Activated CD8-positive, alpha-beta T cell treated with anti-CD3 and anti-CD28 coated beads, Interleukin-2, amount 10 ng/mL, durations not matched to agents 7 days and 5 days (primary cell): ENCODE data around the gene ZMYM4. TPM values are rescaled to one million over a fixed set of nuclear protein-coding genes. Genes with fewer than 3 reads are reported as not detected.
"Not testable (repeated sequence)": the region's sequence is repeated elsewhere in the genome, so short reads cannot be mapped to it uniquely, and the experiment has no call there.

Source experiments
- ATAC-seq: fragments of 150-1000 bp; cut with Tn5 transposase; one replicate; pipeline ENCODE4 v1.10.0; 2021; ENCODE audit warnings: moderate library complexity
- CTCF ChIA-PET: fragments of 350-600 bp; sonication (Branson Sonifier 250); formaldehyde crosslinking; loops from one replicate; lab custom pipeline; 2021; ENCODE audit warnings: antibody characterized with exemption; lab: Charles Lee
- POLR2A ChIA-PET: fragments of 350-600 bp; sonication (Branson Sonifier 250); formaldehyde crosslinking; loops from one replicate; lab custom pipeline; 2021; ENCODE audit warnings: antibody characterized with exemption; lab: Charles Lee
- DNase-seq: peaks from one replicate; pipeline ENCODE4 v3.0.0-alpha.2; 2020
- H3K27ac Mint-ChIP-seq: one replicate; pipeline ENCODE4 v1.8.0; 2021; ENCODE audit warnings: mild to moderate bottlenecking, mixed read lengths
- H3K27me3 Mint-ChIP-seq: one replicate; pipeline ENCODE4 v1.8.0; 2021; ENCODE audit warnings: low read depth, mixed read lengths
- H3K36me3 Mint-ChIP-seq: one replicate; pipeline ENCODE4 v1.8.0; 2021; ENCODE audit warnings: low read depth, mixed read lengths
- H3K4me1 Mint-ChIP-seq: one replicate; pipeline ENCODE4 v1.8.0; 2021; ENCODE audit warnings: low read depth, mixed read lengths
- H3K4me3 Mint-ChIP-seq: one replicate; pipeline ENCODE4 v1.8.0; 2021; ENCODE audit warnings: mild to moderate bottlenecking, mixed read lengths
- H3K9me3 Mint-ChIP-seq: one replicate; pipeline ENCODE4 v1.8.0; 2022; ENCODE audit warnings: mixed read lengths; ENCODE audit not compliant: insufficient read depth
- total RNA-seq, 2 experiments: library from RNA; stranded (reverse); gene quantifications; one replicate each; pipeline ENCODE4 v1.2.3, GENCODE V29; 2021

ZMYM4 gene
- total RNA-seq: 10 to 100 TPM; 29.5 to 29.6 TPM

DNA sequence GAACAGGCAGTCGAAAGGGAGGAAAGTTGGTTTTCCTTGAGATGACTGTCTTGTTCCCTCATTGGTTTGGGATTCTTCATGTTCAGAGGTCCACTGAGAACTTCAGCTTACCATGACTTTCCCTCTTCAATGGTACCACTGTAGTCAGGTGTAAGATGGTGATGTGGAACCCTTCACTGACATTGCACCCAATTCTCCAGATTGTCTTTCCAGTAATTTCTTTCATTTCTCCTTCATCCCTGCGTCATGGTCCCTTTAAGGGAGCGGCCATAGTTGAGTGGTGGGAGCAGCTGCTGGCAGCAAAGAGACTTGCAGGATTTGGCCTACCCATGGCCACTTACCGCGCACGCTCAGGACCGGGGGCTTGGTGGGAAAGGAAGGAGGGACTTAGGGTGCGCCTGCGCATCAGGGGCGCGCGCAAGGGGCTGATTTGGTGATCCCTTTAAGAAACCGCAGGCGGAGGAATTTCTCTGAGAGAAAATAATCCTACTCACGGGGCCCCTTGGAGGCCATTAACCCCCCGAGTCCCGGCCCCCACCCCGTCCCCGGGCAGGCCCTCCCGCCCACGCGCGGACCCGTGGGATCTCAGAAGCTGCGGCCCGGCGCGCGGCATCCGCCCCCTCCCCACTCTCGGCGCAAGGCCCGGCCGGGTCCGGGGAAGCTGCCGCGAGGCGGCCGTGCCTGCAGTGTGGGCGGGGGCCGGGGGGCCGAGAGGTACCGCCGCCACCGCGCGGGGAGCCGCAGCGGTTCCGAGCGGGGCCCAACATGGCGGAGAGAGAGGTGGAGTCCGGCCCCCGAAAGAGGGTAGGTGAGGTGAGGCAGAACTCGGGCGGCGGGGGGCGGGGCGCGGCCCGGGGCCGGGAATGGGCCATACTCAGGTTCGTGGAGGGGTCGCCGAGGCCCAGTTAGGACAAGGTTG, at the start of gene ZMYM4:
TSS of gene ZMYM4 (plus strand) at position 428 of the 919 bp plus-strand sequence. CDS start at position 766, 338 bp downstream.
- peak; percentile 97 for ATAC-seq
- H3K4me1 Mint-ChIP-seq: peaks cover 39% of the 10 kb centered on the region
- CTCF ChIA-PET: interaction anchor here (1.0 to 3.3 kb wide), 4 partner anchors 9 to 416 kb away, joined by 3 to 10 read pairs (median 5); no protein-coding TSS in a partner anchor
- H3K4me3 Mint-ChIP-seq: peak within 1 kb of the TSS; percentile 82
- H3K27me3 Mint-ChIP-seq: peaks cover 5% of the 10 kb centered on the region
- H3K36me3 Mint-ChIP-seq: peaks cover 6% of the 10 kb centered on the region
- POLR2A ChIA-PET: interaction anchor here (0.7 to 2.9 kb wide), 3 partner anchors 18 to 501 kb away, joined by 3 to 9 read pairs (median 3); partner anchors contain the start of genes CLSPN and SFPQ
- peaks cover 5% of the 10 kb centered on the region for H3K9me3 Mint-ChIP-seq
- peak; percentile 93 for DNase-seq
- H3K27ac Mint-ChIP-seq: peak within 1 kb of the TSS; percentile 85

DNA sequence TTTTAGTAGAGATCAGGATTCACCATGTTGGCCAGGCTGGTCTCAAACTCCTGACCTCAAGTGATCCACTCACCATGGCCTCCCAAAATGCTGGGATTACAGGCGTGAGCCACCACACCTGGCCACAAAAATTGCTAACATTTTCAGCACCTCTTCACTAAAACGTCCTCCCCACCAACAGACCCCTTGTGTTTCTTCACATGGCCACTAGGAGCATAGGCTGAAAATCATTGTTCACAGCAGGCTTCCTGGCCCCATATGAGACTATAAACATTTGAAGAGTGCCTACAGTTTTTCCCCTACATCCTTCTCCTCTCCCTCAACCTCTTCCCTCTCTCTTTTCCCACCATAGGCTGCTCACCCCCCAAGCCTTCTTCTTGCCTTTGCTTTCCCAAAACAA, 47.5 kb upstream of the ZMYM4 start:
- no peaks in the 10 kb centered on the region for H3K4me1 Mint-ChIP-seq
- DNase-seq (peak; percentile 33), ATAC-seq (peak; percentile 74)
- ChIA-PET POLR2A (no interaction called here), CTCF (interaction anchor here (0.8 to 2.8 kb wide), 3 partner anchors 14 to 19 kb away, joined by 3 to 11 read pairs (median 3); no protein-coding TSS in a partner anchor)
- no peak overlapping the region for H3K27ac Mint-ChIP-seq
- H3K9me3 Mint-ChIP-seq: no peaks in the 10 kb centered on the region
- H3K27me3 Mint-ChIP-seq: no peaks in the 10 kb centered on the region
- no peak overlapping the region for H3K4me3 Mint-ChIP-seq
- H3K36me3 Mint-ChIP-seq: no peaks in the 10 kb centered on the region

GRCh38 chr1:35222322-35223083, 46.0 kb upstream of the ZMYM4 start:
- H3K4me1 Mint-ChIP-seq: no peaks in the 10 kb centered on the region
- DNase-seq (no peak), ATAC-seq (no peak)
- CTCF ChIA-PET: interaction anchor here (1.0 to 2.8 kb wide), 5 partner anchors 13 to 66 kb away, joined by 3 to 11 read pairs (median 4); no protein-coding TSS in a partner anchor
- POLR2A ChIA-PET: no interaction called here
- H3K36me3 Mint-ChIP-seq: no peaks in the 10 kb centered on the region
- H3K9me3 Mint-ChIP-seq: no peaks in the 10 kb centered on the region
- no peak overlapping the region for H3K4me3 Mint-ChIP-seq
- H3K27me3 Mint-ChIP-seq: peaks cover 4% of the 10 kb centered on the region
- no peak overlapping the region for H3K27ac Mint-ChIP-seq

- DNase-seq: no peak
- Mint-ChIP-seq H3K4me1 (no peaks in the 10 kb centered on the region), H3K27me3 (peaks cover 4% of the 10 kb centered on the region), H3K36me3 (no peaks in the 10 kb centered on the region), H3K27ac (no peak overlapping the region), H3K4me3 (no peak overlapping the region), H3K9me3 (no peaks in the 10 kb centered on the region)
- no peak for ATAC-seq
- ChIA-PET CTCF (interaction anchor here (1.0 to 2.8 kb wide), 4 partner anchors 10 to 40 kb away, joined by 3 to 11 read pairs (median 4); no protein-coding TSS in a partner anchor), POLR2A (no interaction called here)
Observed at GRCh38 chr1:35223084-35223630, 45.4 kb upstream of the ZMYM4 start.

DNA sequence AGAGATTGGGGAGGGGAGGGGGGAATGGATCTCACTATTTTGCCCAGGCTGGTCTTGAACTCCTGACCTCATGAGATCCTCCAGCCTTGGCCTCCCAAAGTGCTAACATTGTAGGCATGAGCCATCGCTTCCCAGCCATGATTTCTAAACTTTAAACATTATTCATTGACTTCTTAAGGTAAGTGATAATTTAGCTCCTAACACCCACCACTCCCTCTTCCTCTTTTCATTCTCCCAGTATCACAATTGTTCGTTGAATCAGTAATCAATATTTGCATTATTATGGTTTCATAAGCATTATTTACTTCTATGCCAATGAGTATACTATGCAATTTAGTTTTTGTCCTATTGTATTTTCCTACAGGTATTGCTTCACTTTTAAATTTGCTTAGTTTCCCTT, 42.0 kb upstream of the ZMYM4 start:
- no peaks in the 10 kb centered on the region for H3K9me3 Mint-ChIP-seq
- H3K4me1 Mint-ChIP-seq: peaks cover 13% of the 10 kb centered on the region
- ChIA-PET CTCF (interaction anchor here (1.0 to 1.5 kb wide), 2 partner anchors 25 to 338 kb away, joined by 3 to 4 read pairs; no protein-coding TSS in a partner anchor), POLR2A (interaction anchor here (1.3 kb wide), 1 partner anchor 34 kb away, joined by 3 read pairs; the partner anchor contains the start of gene SFPQ)
- peaks cover 4% of the 10 kb centered on the region for H3K27me3 Mint-ChIP-seq
- H3K36me3 Mint-ChIP-seq: peaks cover 2% of the 10 kb centered on the region
- DNase-seq: no peak
- H3K4me3 Mint-ChIP-seq: no peak overlapping the region
- ATAC-seq: no peak
- H3K27ac Mint-ChIP-seq: no peak overlapping the region

GRCh38 chr1:35229587-35230360, 38.7 kb upstream of the ZMYM4 start:
- ChIA-PET POLR2A (no interaction called here), CTCF (no interaction called here)
- peaks cover 4% of the 10 kb centered on the region for H3K27me3 Mint-ChIP-seq
- no peak for DNase-seq
- no peak for ATAC-seq
- no peak overlapping the region for H3K4me3 Mint-ChIP-seq
- no peak overlapping the region for H3K27ac Mint-ChIP-seq
- H3K4me1 Mint-ChIP-seq: peaks cover 13% of the 10 kb centered on the region
- no peaks in the 10 kb centered on the region for H3K9me3 Mint-ChIP-seq
- peaks cover 2% of the 10 kb centered on the region for H3K36me3 Mint-ChIP-seq

DNA sequence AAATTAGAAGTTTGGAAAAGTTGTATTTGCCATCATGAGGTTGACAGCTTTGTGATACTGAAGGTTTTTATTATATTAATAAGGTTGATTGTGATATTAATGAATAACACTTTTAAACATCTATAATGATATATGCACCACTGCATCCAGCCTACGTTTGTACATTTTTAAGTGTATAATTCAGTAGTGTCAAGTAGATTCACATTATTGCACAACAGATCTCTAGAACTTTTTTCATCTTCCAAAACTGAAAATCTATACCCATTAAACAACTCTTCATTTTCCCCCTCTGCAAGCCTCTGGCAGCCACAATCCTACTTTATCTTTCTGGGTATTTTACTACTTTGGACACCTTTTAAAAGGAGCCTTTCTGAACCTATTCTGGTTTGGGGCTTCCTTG, 37.2 kb upstream of the ZMYM4 start:
- ChIA-PET POLR2A (no interaction called here), CTCF (no interaction called here)
- H3K27me3 Mint-ChIP-seq: peaks cover 4% of the 10 kb centered on the region

GRCh38 chr1:35236772-35237171, 31.7 kb upstream of the ZMYM4 start:
- H3K36me3 Mint-ChIP-seq, H3K9me3 Mint-ChIP-seq, POLR2A ChIA-PET, CTCF ChIA-PET, H3K4me3 Mint-ChIP-seq, H3K27ac Mint-ChIP-seq, H3K4me1 Mint-ChIP-seq, ATAC-seq, H3K27me3 Mint-ChIP-seq, DNase-seq: not testable (repeated sequence)

More for the DNA sequence above, 37.2 kb upstream of the ZMYM4 start:
- ATAC-seq: no peak
- Mint-ChIP-seq H3K27ac (no peak overlapping the region), H3K4me3 (no peak overlapping the region), H3K9me3 (no peaks in the 10 kb centered on the region), H3K4me1 (peaks cover 13% of the 10 kb centered on the region), H3K36me3 (peaks cover 2% of the 10 kb centered on the region)
- DNase-seq: no peak

DNA sequence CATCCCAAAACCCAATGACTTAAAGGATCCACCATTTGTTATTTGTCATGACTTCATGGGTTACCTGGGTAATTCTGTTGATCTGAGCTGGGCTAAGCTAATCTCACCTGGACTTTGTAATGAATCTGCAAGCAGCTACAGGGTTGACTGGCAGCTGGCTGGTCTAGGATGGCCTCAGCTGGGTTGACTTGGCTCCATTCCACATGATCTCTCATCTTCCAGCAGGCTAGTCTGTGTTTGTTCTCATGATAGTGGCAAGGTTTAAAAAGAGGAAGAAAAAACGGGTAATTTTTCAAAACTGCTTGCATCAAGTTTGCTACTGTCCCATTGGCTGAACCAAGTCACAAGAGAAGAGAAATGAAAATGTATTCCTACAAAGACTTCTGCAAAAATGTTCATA, 24.8 kb upstream of the ZMYM4 start:
- Mint-ChIP-seq H3K4me3 (no peak overlapping the region), H3K27ac (no peak overlapping the region), H3K9me3 (no peaks in the 10 kb centered on the region), H3K27me3 (peaks cover 2% of the 10 kb centered on the region), H3K36me3 (no peaks in the 10 kb centered on the region), H3K4me1 (no peaks in the 10 kb centered on the region)
- DNase-seq (no peak), ATAC-seq (no peak)
- ChIA-PET CTCF (no interaction called here), POLR2A (no interaction called here)

GRCh38 chr1:35247256-35247655, 21.3 kb upstream of the ZMYM4 start:
- POLR2A ChIA-PET: no interaction called here
- Mint-ChIP-seq H3K4me3 (no peak overlapping the region), H3K4me1 (no peaks in the 10 kb centered on the region), H3K9me3 (no peaks in the 10 kb centered on the region), H3K36me3 (no peaks in the 10 kb centered on the region), H3K27ac (no peak overlapping the region), H3K27me3 (peaks cover 2% of the 10 kb centered on the region)
- ATAC-seq (no peak), DNase-seq (no peak)
- CTCF ChIA-PET: interaction anchor here (1.6 kb wide), 1 partner anchor 21 kb away, joined by 6 read pairs; the partner anchor contains the start of gene ZMYM4

DNA sequence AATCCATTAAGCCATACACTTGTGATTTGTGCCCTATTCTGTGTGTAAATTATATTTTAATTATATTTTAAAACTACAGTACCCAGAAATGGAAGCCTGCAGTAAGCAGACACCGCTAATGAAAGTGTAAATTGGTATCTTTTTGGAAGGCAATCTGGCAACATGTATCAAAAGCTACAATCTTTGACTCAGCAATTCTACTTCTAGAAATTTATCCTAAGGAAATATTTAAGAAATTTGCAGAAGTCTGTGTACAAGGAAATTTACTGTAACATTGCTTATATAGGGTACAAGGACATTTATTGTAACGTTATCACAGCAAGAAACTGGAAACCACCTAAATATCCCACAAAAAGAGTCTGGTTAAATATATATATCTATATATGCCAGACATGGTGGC, 14.6 kb upstream of the ZMYM4 start:
- ChIA-PET CTCF (no interaction called here), POLR2A (no interaction called here)
- Mint-ChIP-seq H3K27ac (no peak overlapping the region), H3K36me3 (no peaks in the 10 kb centered on the region), H3K4me1 (no peaks in the 10 kb centered on the region), H3K4me3 (no peak overlapping the region), H3K27me3 (no peaks in the 10 kb centered on the region), H3K9me3 (no peaks in the 10 kb centered on the region)
- ATAC-seq (no peak), DNase-seq (no peak)
